Breast epithelium (tissue), 3 donors: ENCODE results near the gene EGLN1.

ENCODE experiments used
- CTCF ChIP-seq, 3 donors: fragments of 450-650 bp; IDR thresholded peaks; one replicate each; pipeline ENCODE4 v1.5.1; 2016 to 2017; ENCODE audit warnings: antibody characterized with exemption in 3 of 3, mild to moderate bottlenecking in 3 of 3, moderate library complexity in 3 of 3
- POLR2AphosphoS5 ChIP-seq, 3 donors: sonication (generic); formaldehyde crosslinking; IDR thresholded peaks; one replicate each; pipeline ENCODE4 v1.6.1; 2017; ENCODE audit warnings: antibody characterized with exemption in 3 of 3

- no peak for TF ChIP-seq POLR2AphosphoS5 (IDR thresholded peaks at IDR 0.05)
- no peak for TF ChIP-seq CTCF (IDR thresholded peaks at IDR 0.05)
Observed at GRCh38 chr1:231357187-231357772, 64.8 kb downstream of the EGLN1 start.
